Measurements from ENCODE around the gene CR1. TPM values are rescaled to one million over a fixed set of nuclear protein-coding genes. Genes with fewer than 3 reads are reported as not detected.

The CR1 gene
- total RNA-seq, 2 donors from 2014 or later = 0.42 to 3.5 TPM

- no peaks in the 10 kb centered on the region for H3K9me3 ChIP-seq
- H3K27ac ChIP-seq = no peak overlapping the region
- H3K4me1 ChIP-seq = no peaks in the 10 kb centered on the region
- intact Hi-C loops (cut with DNase I) = no loop called here
- no peak for TF ChIP-seq CTCF (IDR thresholded peaks at IDR 0.05)
- no peaks in the 10 kb centered on the region for H3K36me3 ChIP-seq
- no peak overlapping the region for H3K4me3 ChIP-seq
- H3K9ac ChIP-seq (ENCODE audit: low read depth in 2 of 2, low read length in 2 of 2) = no peak overlapping the region
- H3K27me3 ChIP-seq = peaks cover 22% of the 10 kb centered on the region
- no peak for DNase-seq
Measured at GRCh38 chr1:207669528-207670009, 173.6 kb downstream of the CR1 start.

- DNase-seq = no peak
- Histone ChIP-seq H3K27me3 (peaks cover 22% of the 10 kb centered on the region), H3K4me1 (no peaks in the 10 kb centered on the region), H3K36me3 (no peaks in the 10 kb centered on the region), H3K9me3 (no peaks in the 10 kb centered on the region), H3K9ac (ENCODE audit: low read depth in 2 of 2, low read length in 2 of 2) (no peak overlapping the region), H3K27ac (no peak overlapping the region), H3K4me3 (no peak overlapping the region)
- TF ChIP-seq CTCF (IDR thresholded peaks at IDR 0.05) = no peak
- intact Hi-C loops (cut with DNase I) = no loop called here
Measured at GRCh38 chr1:207670192-207670591, 174.2 kb downstream of the CR1 start.

GRCh38 chr1:207670997-207671396 lies 175.0 kb downstream of the CR1 start:
- no peak for DNase-seq
- peaks cover 22% of the 10 kb centered on the region for H3K27me3 ChIP-seq

GRCh38 chr1:207672522-207673130 lies 176.7 kb downstream of the CR1 start:
- Histone ChIP-seq H3K27me3 (peaks cover 22% of the 10 kb centered on the region), H3K9me3 (no peaks in the 10 kb centered on the region), H3K9ac (ENCODE audit: low read depth in 2 of 2, low read length in 2 of 2) (no peak overlapping the region), H3K4me1 (no peaks in the 10 kb centered on the region), H3K36me3 (no peaks in the 10 kb centered on the region), H3K27ac (no peak overlapping the region), H3K4me3 (no peak overlapping the region)
- intact Hi-C loops (cut with DNase I) = no loop called here
- TF ChIP-seq CTCF (IDR thresholded peaks at IDR 0.05) = no peak
- peak; percentile 22 for DNase-seq

More at GRCh38 chr1:207670997-207671396, 175.0 kb downstream of the CR1 start:
- Histone ChIP-seq H3K9me3 (no peaks in the 10 kb centered on the region), H3K4me1 (no peaks in the 10 kb centered on the region), H3K27ac (no peak overlapping the region), H3K9ac (ENCODE audit: low read depth in 2 of 2, low read length in 2 of 2) (no peak overlapping the region), H3K4me3 (no peak overlapping the region), H3K36me3 (no peaks in the 10 kb centered on the region)
- intact Hi-C loops (cut with DNase I) = no loop called here
- no peak for TF ChIP-seq CTCF (IDR thresholded peaks at IDR 0.05)

GRCh38 chr1:207673399-207673798 lies 177.4 kb downstream of the CR1 start:
- Histone ChIP-seq H3K4me1 (no peaks in the 10 kb centered on the region), H3K27me3 (peaks cover 22% of the 10 kb centered on the region), H3K36me3 (no peaks in the 10 kb centered on the region), H3K27ac (no peak overlapping the region), H3K4me3 (no peak overlapping the region), H3K9ac (ENCODE audit: low read depth in 2 of 2, low read length in 2 of 2) (no peak overlapping the region), H3K9me3 (no peaks in the 10 kb centered on the region)
- no peak for DNase-seq
- no peak for TF ChIP-seq CTCF (IDR thresholded peaks at IDR 0.05)
- intact Hi-C loops (cut with DNase I) = no loop called here

All from colonic mucosa (tissue), 4 donors.